ENCODE data around the gene SLC46A1. TPM values are rescaled to one million over a fixed set of nuclear protein-coding genes. Genes with fewer than 3 reads are reported as not detected.

Gene SLC46A1
- total and polyA plus RNA-seq, 2 experiments from 2014 or later: 3.3 to 12.5 TPM

GRCh38 chr17:28391401-28391800 is 14.6 kb downstream of the SLC46A1 start:
- H3K27ac ChIP-seq (ENCODE audit: low read depth): no peak overlapping the region
- peaks cover 2% of the 10 kb centered on the region for H3K27me3 ChIP-seq (ENCODE audit: insufficient read depth)
- no peak overlapping the region for H3K4me3 ChIP-seq
- ATAC-seq: no peak
- H4K20me1 ChIP-seq (replicated peaks; ENCODE audit: insufficient read depth): no peaks in the 10 kb centered on the region; the same call in 1 of the 2 replicates
- Mint-ChIP-seq H3K9me3 (no peaks in the 10 kb centered on the region), H3K4me1 (0 out of 3 replicates have a peak, but pooled peaks cover 4% of the 10 kb centered on the region), H3K4me3 (no peak overlapping the region), H3K27ac (no peak overlapping the region; the same call in 1 of the 2 replicates), H3K36me3 (ENCODE audit: low read depth) (peaks cover 13% of the 10 kb centered on the region), H3K27me3 (ENCODE audit: insufficient read depth, low read depth, poor library complexity) (peaks cover 1% of the 10 kb centered on the region)
- no peaks in the 10 kb centered on the region for H3K79me2 ChIP-seq (replicated peaks; ENCODE audit: insufficient read depth)
- H3K4me2 ChIP-seq: no peak overlapping the region
- no peak for TF ChIP-seq JUNB (IDR thresholded peaks at IDR 0.05; ENCODE audit: unreplicated experiment)
- TF ChIP-seq, protein P1, sequence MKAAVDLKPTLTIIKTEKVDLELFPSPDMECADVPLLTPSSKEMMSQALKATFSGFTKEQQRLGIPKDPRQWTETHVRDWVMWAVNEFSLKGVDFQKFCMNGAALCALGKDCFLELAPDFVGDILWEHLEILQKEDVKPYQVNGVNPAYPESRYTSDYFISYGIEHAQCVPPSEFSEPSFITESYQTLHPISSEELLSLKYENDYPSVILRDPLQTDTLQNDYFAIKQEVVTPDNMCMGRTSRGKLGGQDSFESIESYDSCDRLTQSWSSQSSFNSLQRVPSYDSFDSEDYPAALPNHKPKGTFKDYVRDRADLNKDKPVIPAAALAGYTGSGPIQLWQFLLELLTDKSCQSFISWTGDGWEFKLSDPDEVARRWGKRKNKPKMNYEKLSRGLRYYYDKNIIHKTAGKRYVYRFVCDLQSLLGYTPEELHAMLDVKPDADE (IDR thresholded peaks at IDR 0.05): no peak
- TF ChIP-seq NANOG (IDR thresholded peaks at IDR 0.05; ENCODE audit: borderline replicate concordance): no peak
- TF ChIP-seq ZNF114 (CRISPR knock-in tag; IDR thresholded peaks at IDR 0.05): no peak
- no peak for TF ChIP-seq EZH2phosphoT487 (IDR thresholded peaks at IDR 0.05; ENCODE audit: unreplicated experiment)
- no peak for TF ChIP-seq EZH2 (IDR thresholded peaks at IDR 0.05; ENCODE audit: low read depth, unreplicated experiment)
- no peak for TF ChIP-seq ZNF331 (CRISPR knock-in tag; IDR thresholded peaks at IDR 0.05; ENCODE audit: low read depth)
- H3F3A ChIP-seq (replicated peaks; ENCODE audit: low read depth): no peaks in the 10 kb centered on the region
- no peaks in the 10 kb centered on the region for H3K4me1 ChIP-seq (ENCODE audit: insufficient read depth)
- no peak overlapping the region for H2AFZ ChIP-seq
- DNase-seq (ENCODE audit: low spot score): no peak
- no peaks in the 10 kb centered on the region for H3K9me2 ChIP-seq (ENCODE audit: insufficient read depth)
- H3K36me3 ChIP-seq (ENCODE audit: insufficient read depth): no peaks in the 10 kb centered on the region

- Mint-ChIP-seq H3K36me3 (ENCODE audit: low read depth) (peaks cover 13% of the 10 kb centered on the region), H3K9me3 (no peaks in the 10 kb centered on the region), H3K4me1 (0 out of 3 replicates have a peak, but pooled peaks cover 3% of the 10 kb centered on the region), H3K27ac (no peak overlapping the region; the same call in 1 of the 2 replicates), H3K4me3 (no peak overlapping the region), H3K27me3 (ENCODE audit: insufficient read depth, low read depth, poor library complexity) (peaks cover 4% of the 10 kb centered on the region)
- no peak for ATAC-seq
- no peak overlapping the region for H2AFZ ChIP-seq
- H3F3A ChIP-seq (replicated peaks; ENCODE audit: low read depth): no peaks in the 10 kb centered on the region
- H3K4me1 ChIP-seq (ENCODE audit: insufficient read depth): no peaks in the 10 kb centered on the region
- no peaks in the 10 kb centered on the region; the same call in 1 of the 2 replicates for H4K20me1 ChIP-seq (replicated peaks; ENCODE audit: insufficient read depth)
- H3K27me3 ChIP-seq (ENCODE audit: insufficient read depth): peaks cover 6% of the 10 kb centered on the region
- no peak overlapping the region for H3K4me3 ChIP-seq
- H3K9me2 ChIP-seq (ENCODE audit: insufficient read depth): no peaks in the 10 kb centered on the region
- H3K36me3 ChIP-seq (ENCODE audit: insufficient read depth): no peaks in the 10 kb centered on the region
- H3K79me2 ChIP-seq (replicated peaks; ENCODE audit: insufficient read depth): no peaks in the 10 kb centered on the region
- H3K27ac ChIP-seq (ENCODE audit: low read depth): no peak overlapping the region
- DNase-seq (ENCODE audit: low spot score): no peak
- no peak overlapping the region for H3K4me2 ChIP-seq
- TF ChIP-seq ZNF462 (CRISPR knock-in tag; IDR thresholded peaks at IDR 0.05) (no peak), STAT1 (IDR thresholded peaks at IDR 0.05; ENCODE audit: unreplicated experiment) (no peak), POLR2AphosphoS5 (IDR thresholded peaks at IDR 0.05; ENCODE audit: low read depth) (no peak), ZNF331 (CRISPR knock-in tag; IDR thresholded peaks at IDR 0.05; ENCODE audit: low read depth) (no peak), EZH2phosphoT487 (IDR thresholded peaks at IDR 0.05; ENCODE audit: unreplicated experiment) (no peak), CREB1 (CRISPR knock-in tag; IDR thresholded peaks at IDR 0.05; ENCODE audit: low read depth) (no peak), NANOG (IDR thresholded peaks at IDR 0.05; ENCODE audit: borderline replicate concordance) (no peak), CTCF (conservative IDR thresholded peaks at IDR 0.05; ENCODE audit: low read depth in 2 of 2) (no peak), JUNB (IDR thresholded peaks at IDR 0.05; ENCODE audit: unreplicated experiment) (no peak), ZNF114 (CRISPR knock-in tag; IDR thresholded peaks at IDR 0.05) (no peak)
Observed at GRCh38 chr17:28390984-28391383, 15.0 kb downstream of the SLC46A1 start.

Data from GM23338 (cell line).